GM18858 (cell line): ENCODE results near the gene EML2.
A peak's percentile ranks its signal among the peaks of the same experiment; 100 is the strongest.
"Not testable (repeated sequence)": the region's sequence is repeated elsewhere in the genome, so short reads cannot be mapped to it uniquely, and the experiment has no call there.

Experiments used
- ATAC-seq: cut with Tn5 transposase; IDR thresholded peaks from one replicate; pipeline ENCODE4 v1.9.1; 2021; ENCODE audit not compliant: unreplicated experiment

EML2 gene, protein sequence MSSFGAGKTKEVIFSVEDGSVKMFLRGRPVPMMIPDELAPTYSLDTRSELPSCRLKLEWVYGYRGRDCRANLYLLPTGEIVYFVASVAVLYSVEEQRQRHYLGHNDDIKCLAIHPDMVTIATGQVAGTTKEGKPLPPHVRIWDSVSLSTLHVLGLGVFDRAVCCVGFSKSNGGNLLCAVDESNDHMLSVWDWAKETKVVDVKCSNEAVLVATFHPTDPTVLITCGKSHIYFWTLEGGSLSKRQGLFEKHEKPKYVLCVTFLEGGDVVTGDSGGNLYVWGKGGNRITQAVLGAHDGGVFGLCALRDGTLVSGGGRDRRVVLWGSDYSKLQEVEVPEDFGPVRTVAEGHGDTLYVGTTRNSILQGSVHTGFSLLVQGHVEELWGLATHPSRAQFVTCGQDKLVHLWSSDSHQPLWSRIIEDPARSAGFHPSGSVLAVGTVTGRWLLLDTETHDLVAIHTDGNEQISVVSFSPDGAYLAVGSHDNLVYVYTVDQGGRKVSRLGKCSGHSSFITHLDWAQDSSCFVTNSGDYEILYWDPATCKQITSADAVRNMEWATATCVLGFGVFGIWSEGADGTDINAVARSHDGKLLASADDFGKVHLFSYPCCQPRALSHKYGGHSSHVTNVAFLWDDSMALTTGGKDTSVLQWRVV

GRCh38 chr19:45638930-45639729, at the start of gene EML2:
Gene EML2 (minus strand): TSS chr19:45639397. CDS start chr19:45639376, 21 bp downstream.
- ATAC-seq: no peak

- no peak for ATAC-seq
Measured at GRCh38 chr19:45687599-45687998, 48.4 kb upstream of the EML2 start.

DNA sequence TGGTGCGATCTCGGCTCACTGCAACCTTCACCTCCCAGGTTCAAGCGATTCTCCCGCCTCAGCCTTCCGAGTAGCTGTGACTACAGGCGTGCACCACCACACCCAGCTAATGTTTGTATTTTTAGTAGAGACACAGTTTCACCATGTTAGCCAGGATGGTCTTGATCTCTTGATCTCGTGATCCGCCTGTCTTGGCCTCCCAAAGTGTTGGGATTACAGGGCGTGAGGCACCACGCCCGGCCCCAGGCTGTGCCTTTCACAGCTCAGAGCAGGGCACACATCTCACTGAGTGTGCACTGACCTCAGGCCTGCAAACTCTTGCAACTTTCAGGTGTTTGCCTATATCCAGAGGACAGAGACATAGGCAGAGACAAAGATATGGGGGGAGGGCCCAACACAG, 45.8 kb upstream of the EML2 start:
- ATAC-seq: not testable (repeated sequence)

DNA sequence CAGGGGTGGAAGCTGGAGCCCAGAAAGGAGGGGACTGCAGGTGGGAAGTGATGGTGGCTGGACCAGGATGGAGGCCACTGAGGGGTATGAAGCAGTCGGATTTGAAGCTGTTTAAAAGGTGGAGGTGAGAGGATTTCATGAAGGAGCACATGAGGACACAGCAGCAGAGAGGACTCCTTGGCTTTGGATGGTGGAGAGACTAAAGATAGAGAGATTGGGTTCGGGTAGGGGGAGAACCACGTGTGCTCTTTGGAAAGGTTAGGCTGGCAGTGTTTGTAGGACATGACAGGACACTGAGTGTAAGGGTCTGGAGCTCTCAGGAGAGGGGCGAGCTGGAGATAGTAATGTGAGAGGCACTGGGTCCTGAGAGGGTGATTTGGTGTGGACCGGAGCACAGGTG, 43.7 kb upstream of the EML2 start:
- ATAC-seq: no peak

DNA sequence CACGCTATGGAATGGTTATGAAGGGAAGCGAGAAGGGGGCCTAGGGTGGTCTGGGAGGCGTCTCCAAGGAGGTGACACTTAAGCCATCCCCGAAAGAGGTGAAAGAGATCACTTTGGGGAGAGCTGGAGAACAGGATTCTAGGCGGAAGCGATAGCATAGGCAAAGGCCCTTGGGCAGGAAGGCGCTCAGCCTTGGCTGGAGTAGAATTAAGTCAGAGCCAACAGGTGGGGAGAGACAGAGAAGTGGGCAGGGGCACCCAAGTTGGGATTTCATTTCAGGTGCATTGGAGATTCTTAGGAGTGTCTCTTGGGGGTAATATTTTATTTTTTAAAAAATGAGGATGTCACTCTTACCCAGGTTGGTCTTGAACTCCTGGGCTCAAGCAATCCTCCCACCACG, 42.9 kb upstream of the EML2 start:
- ATAC-seq: no peak

DNA sequence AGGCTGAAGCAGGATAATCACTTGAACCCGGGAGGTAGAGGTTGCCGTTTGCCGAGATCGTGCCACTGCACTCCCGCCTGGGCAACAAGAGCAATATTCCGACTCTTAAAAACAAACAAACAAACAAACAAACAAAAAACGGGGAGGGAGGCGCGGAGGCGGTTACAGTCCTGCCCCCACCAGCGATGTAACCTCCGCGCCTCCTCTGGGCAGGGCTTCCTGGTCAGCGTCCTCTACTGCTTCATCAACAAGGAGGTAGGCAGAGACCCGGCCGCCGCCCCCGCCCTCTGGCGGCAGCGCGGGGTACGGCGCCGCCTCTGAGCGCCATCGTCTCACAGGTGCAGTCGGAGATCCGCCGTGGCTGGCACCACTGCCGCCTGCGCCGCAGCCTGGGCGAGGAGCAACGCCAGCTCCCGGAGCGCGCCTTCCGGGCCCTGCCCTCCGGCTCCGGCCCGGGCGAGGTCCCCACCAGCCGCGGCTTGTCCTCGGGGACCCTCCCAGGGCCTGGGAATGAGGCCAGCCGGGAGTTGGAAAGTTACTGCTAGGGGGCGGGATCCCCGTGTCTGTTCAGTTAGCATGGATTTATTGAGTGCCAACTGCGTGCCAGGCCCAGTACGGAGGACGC, 42.3 kb upstream of the EML2 start:
- ATAC-seq: peak; percentile 78

DNA sequence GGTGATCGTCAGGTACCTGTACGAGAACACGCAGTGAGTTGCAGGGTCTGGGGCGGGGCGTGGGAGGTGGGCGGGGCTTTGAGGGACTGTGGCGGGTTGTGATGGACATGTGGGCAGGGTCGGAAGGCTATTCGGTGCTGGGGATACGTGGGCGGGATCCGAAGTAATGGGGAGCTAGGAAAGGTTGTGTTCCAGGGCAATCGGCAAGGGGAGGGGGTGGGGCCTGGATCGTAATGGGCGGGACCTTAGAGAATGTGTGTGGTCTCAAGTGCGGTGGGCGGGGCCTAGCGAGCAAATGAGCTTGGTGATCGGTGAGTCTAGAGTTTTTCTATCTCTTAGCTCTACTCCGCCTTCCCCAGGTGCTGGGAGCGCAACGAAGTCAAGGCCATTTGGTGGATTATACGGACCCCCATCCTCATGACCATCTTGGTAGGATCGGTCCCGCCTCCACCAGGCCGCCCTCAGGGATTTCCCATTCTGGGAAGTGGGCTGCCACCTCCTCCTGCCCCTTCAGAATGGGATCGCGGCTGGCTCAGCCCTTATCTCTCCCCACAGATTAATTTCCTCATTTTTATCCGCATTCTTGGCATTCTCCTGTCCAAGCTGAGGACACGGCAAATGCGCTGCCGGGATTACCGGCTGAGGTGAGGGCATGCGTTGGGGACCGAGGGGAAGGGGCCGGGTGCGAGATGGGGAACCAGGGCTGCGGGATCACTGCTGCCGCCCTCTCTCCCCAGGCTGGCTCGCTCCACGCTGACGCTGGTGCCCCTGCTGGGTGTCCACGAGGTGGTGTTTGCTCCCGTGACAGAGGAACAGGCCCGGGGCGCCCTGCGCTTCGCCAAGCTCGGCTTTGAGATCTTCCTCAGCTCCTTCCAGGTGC, 38.4 kb upstream of the EML2 start:
- ATAC-seq: no peak

- no peak for ATAC-seq
Measured at GRCh38 chr19:45676851-45677263, 37.7 kb upstream of the EML2 start.

- ATAC-seq: no peak
Measured at GRCh38 chr19:45674946-45675345, 35.7 kb upstream of the EML2 start.

DNA sequence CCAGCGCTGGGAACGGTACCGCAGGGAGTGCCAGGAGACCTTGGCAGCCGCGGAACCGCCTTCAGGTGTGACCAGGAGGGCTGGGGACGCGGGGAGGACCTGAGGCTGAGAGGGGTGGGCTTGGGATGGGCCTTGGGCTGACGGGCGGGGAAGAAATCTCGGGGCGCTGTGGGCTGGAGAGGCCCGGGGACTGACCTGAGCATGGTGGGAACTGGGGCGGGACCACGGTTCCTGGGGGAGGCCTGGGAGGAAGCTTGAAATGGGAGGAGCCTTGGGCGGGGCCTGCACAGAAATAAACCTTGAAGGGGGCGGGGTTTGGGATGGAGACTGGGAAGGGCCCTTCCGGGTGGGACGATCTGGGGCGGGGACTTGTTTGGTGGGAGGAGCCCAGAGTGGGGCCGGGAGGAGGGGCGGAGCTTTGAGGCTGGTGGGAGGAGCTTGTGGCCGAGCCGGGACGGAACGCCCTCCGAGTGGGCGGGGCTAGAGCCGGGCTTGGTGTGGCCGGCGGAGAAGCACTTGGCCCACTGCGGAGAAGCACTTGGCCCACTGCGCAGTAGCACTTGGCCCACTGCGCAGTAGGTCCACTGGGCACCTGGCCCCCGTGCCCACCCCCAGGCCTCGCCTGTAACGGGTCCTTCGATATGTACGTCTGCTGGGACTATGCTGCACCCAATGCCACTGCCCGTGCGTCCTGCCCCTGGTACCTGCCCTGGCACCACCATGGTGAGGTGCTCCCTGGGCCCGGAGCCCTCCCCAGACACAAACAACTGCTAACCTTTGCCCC, 31.7 kb upstream of the EML2 start:
- ATAC-seq: no peak

DNA sequence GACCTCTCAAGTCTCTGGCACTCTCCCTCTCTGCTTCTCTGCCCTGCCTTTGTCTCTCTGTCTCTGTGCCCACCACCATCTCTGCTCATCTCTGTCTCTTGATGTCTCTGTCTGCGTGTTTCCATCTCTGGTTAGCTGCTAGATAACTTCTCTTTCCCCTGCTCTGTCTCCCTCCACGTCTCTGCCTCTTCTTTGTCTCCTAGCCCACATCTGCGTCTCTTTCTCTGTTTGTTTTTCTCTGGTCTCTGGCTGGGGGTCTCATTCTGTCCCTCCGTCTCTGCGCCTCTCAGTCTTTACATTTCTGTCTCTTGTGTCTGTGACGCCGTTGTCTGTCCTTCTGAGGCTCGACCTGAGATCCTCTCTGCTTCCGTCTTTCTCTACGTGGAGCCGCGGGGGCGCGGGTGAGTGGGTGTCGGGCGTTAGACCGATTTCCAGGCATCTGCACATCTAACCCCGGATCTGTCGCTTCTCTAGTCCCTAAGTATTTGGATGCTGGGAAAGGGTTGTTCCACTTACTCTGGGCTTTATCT, 29.2 kb upstream of the EML2 start:
- no peak for ATAC-seq

- ATAC-seq: no peak
Measured at GRCh38 chr19:45667620-45668341, 28.6 kb upstream of the EML2 start, which contains the start of gene GIPR. Gene GIPR (plus strand): TSS chr19:45668221. CDS start chr19:45669521, 1,300 bp downstream.

- no peak for ATAC-seq
Measured at GRCh38 chr19:45664575-45664974, 25.4 kb upstream of the EML2 start.

GRCh38 chr19:45663800-45664199, 24.6 kb upstream of the EML2 start:
- no peak for ATAC-seq

DNA sequence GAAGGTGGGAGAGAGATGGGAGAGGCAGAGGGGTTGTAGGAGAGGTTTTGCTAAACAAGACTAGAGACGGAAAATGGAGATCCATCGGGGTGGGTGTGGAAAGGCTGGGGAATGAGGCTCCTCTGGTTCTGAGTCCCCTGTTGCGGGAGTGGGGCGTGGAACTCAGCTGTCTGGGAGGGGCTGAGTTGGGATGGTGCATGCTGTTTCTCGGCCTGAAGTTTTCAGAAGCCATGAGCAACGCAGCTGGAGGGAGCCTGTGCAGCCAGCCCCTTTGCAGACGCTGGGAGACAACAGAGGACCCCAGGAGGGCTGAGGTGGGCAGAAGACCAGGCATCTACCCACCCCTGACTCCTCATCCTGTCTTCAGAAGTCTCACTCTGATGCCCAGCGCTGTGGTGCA, 21.4 kb upstream of the EML2 start:
- no peak for ATAC-seq

DNA sequence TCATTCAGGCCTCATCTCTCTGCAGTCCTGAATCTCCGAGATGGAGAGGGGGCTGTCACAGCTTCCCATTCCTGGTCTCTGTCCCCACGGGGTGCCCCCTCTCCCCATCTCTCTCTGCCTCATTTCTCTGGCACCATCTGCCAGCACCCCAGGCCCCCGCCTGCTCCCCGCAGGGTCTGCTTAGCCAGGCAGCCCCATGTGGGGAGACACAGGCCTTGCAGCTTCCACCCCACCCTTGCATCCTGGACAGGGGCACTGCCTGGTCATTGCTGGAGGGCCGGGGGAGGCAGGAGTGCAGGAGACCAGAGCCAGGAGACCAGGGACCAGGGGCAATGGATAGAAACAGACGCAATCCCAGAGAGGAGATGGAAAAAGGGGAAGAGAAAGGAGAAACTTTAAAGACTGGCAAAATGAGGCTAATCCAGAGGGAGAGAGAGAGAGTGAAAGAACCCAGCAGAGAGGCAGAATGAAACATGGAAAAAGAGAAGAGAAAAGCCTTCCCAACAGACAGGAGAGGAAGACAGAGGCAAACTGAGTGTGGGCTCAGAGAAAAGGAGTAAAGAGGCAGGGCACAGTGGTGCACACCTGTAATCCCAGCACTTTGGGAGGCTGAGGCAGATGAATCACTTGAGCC, 20.0 kb upstream of the EML2 start:
- no peak for ATAC-seq

- no peak for ATAC-seq
Measured at GRCh38 chr19:45657520-45658167, 18.4 kb upstream of the EML2 start.

DNA sequence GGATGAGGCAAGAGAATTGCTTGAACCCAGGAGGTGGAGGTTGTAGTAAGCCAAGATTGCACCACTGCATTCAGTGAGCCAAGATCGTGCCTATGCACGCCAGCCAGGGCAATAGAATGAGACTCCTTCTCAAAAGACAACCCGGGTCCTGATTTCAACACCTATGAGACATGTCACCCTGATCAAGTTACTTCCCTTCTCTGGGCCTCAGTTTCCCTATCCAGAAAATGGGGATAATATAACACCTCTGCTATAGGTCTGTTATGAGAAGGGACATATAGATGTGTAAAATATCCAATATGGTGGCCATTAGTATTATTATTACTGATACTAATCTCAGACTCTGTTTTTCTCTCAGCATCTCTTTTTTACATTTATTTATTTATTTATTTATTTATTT, 15.9 kb upstream of the EML2 start:
- ATAC-seq: no peak
